Nephron (organoid): Measurements from ENCODE around the gene SERGEF.

Source experiments
- H3K27ac Mint-ChIP-seq, 3 experiments: 2 replicates each; pipeline ENCODE4 v1.8.0; 2020; ENCODE audit warnings: mixed read lengths in 3 of 3, mild to moderate bottlenecking in 2 of 3, moderate library complexity in 1 of 3
- H3K27me3 Mint-ChIP-seq: 2 replicates; pipeline ENCODE4 v1.8.0; 2021; ENCODE audit warnings: low read depth, mild to moderate bottlenecking, moderate library complexity, mixed read lengths
- H3K36me3 Mint-ChIP-seq: 2 replicates; pipeline ENCODE4 v1.8.0; 2020; ENCODE audit warnings: low read depth, mixed read lengths
- H3K4me1 Mint-ChIP-seq: 2 replicates; pipeline ENCODE4 v1.8.0; 2020; ENCODE audit warnings: mixed read lengths
- H3K4me3 Mint-ChIP-seq, 3 experiments: 2 replicates each; pipeline ENCODE4 v1.8.0; 2020; ENCODE audit warnings: mild to moderate bottlenecking in 3 of 3, mixed read lengths in 3 of 3, moderate library complexity in 2 of 3
- H3K9me3 Mint-ChIP-seq: 2 replicates; pipeline ENCODE4 v1.8.0; 2020; ENCODE audit warnings: mixed read lengths
- CTCF ChIP-seq, 3 experiments: fragments of 200-600 bp; sonication (generic); IDR thresholded peaks; one replicate each; pipeline ENCODE4 v1.5.0; 2021; ENCODE audit warnings: antibody characterized with exemption in 3 of 3; ENCODE audit not compliant: unreplicated experiment in 3 of 3

SERGEF gene

GRCh38 chr11:18012906-18013781 is at the start of gene SERGEF:
TSS of gene SERGEF (minus strand) at chr11:18013047. CDS start at chr11:18013010, 37 bp downstream.
- H3K27me3 Mint-ChIP-seq: peaks cover 25% of the 10 kb centered on the region
- peak within 1 kb of the TSS; percentile 95 to 99 (median 96) for H3K4me3 Mint-ChIP-seq
- no peaks in the 10 kb centered on the region for H3K36me3 Mint-ChIP-seq
- peaks cover 13% of the 10 kb centered on the region for H3K4me1 Mint-ChIP-seq
- peak within 1 kb of the TSS; percentile 32 to 87 (median 61) for H3K27ac Mint-ChIP-seq
- peak in 1 of 3 experiments; percentile 14 for TF ChIP-seq CTCF (IDR thresholded peaks at IDR 0.05; ENCODE audit: unreplicated experiment in 3 of 3)
- H3K9me3 Mint-ChIP-seq: no peaks in the 10 kb centered on the region

DNA sequence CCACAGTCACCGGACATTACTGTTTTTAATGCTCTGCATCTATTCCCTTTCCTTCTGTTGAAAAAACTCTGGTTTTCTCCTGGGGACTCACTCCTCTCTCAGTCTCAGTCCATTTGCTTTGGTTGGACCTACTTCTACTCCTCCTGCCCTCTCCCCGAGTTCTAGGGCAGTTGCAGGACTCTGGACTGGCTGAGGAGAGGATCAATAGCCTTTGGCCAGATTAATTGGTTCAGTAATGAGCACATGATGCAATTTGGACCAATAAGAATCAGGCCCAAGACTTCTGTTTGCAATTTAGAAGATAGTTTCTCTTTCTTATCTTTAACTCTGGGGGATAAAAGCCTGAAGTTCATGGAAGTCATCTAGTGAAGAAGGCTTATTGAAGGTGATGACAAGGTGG is 48.5 kb upstream of the SERGEF start:
- Mint-ChIP-seq H3K9me3 (no peaks in the 10 kb centered on the region), H3K27me3 (no peaks in the 10 kb centered on the region), H3K4me1 (peaks cover 12% of the 10 kb centered on the region), H3K27ac (no peak overlapping the region), H3K4me3 (no peak overlapping the region), H3K36me3 (no peaks in the 10 kb centered on the region)
- no peak for TF ChIP-seq CTCF (IDR thresholded peaks at IDR 0.05; ENCODE audit: unreplicated experiment in 3 of 3)

- Mint-ChIP-seq H3K27me3 (no peaks in the 10 kb centered on the region), H3K36me3 (no peaks in the 10 kb centered on the region), H3K4me3 (no peak overlapping the region), H3K9me3 (no peaks in the 10 kb centered on the region), H3K4me1 (no peaks in the 10 kb centered on the region), H3K27ac (no peak overlapping the region)
- no peak for TF ChIP-seq CTCF (IDR thresholded peaks at IDR 0.05; ENCODE audit: unreplicated experiment in 3 of 3)
These were observed 43.8 kb upstream of the SERGEF start for GRCh38 chr11:18056561-18057181.

DNA sequence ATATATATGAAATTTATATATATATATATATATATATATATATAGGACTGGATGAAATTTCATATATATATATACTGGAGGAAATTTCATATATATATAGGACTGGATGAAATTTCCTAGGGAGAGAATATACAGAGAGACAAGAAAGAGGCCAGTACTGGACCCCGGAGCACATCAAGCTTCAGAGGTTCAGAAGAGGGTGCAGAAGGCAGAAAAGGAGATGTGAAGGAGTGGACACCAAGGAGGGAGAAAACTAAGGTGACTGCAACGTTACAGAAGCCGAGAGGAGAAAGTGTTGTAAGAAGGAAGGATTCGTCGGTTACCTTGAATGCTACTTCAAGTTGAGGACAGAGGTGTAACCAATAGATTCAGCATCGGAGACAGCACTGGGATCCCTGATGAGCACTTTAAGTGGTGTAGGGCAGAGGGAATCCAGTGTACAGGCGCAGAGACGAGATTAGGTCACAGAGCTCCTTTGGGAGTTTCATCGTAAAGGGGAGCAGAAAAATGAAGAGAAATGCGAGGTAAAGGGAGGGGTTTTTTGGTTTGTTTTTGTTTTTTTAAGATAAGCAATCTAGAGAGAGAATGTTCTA is 41.8 kb upstream of the SERGEF start:
- TF ChIP-seq CTCF (IDR thresholded peaks at IDR 0.05; ENCODE audit: unreplicated experiment in 3 of 3): no peak
- Mint-ChIP-seq H3K9me3 (no peaks in the 10 kb centered on the region), H3K4me3 (no peak overlapping the region), H3K27me3 (peaks cover 3% of the 10 kb centered on the region), H3K4me1 (no peaks in the 10 kb centered on the region), H3K36me3 (no peaks in the 10 kb centered on the region), H3K27ac (no peak overlapping the region)

- Mint-ChIP-seq H3K4me3 (no peak overlapping the region), H3K27ac (no peak overlapping the region), H3K27me3 (peaks cover 35% of the 10 kb centered on the region), H3K4me1 (no peaks in the 10 kb centered on the region), H3K9me3 (peaks cover 5% of the 10 kb centered on the region), H3K36me3 (no peaks in the 10 kb centered on the region)
- no peak for TF ChIP-seq CTCF (IDR thresholded peaks at IDR 0.05; ENCODE audit: unreplicated experiment in 3 of 3)
These were observed 38.0 kb upstream of the SERGEF start for GRCh38 chr11:18050848-18051247.
